ENCODE data around the gene MTAP.

MTAP gene

GRCh38 chr9:21967702-21968101, 165.3 kb downstream of the MTAP start (continued):
- no peak for TF ChIP-seq ZNF518A (tag by site-specific recombination; conservative IDR thresholded peaks at IDR 0.05; ENCODE audit: low read depth)
- TF ChIP-seq ZNF157 (tag by site-specific recombination; IDR thresholded peaks at IDR 0.05) = no peak
- no peak for TF ChIP-seq ZNF830 (tag by site-specific recombination; IDR thresholded peaks at IDR 0.05; ENCODE audit: low read depth)
- TF ChIP-seq KLF16 (tag by site-specific recombination; IDR thresholded peaks at IDR 0.05) = no peak
- TF ChIP-seq PRDM4 (tag by site-specific recombination; IDR thresholded peaks at IDR 0.05) = no peak
- no peak for TF ChIP-seq ZNF529 (tag by site-specific recombination; IDR thresholded peaks at IDR 0.05; ENCODE audit: insufficient replicate concordance)
- TF ChIP-seq ZNF18 (tag by site-specific recombination; IDR thresholded peaks at IDR 0.05) = no peak
- TF ChIP-seq GLI2 (tag by site-specific recombination; IDR thresholded peaks at IDR 0.05; ENCODE audit: borderline replicate concordance, low read depth) = no peak
- no peak for TF ChIP-seq ZNF311 (tag by site-specific recombination; IDR thresholded peaks at IDR 0.05; ENCODE audit: borderline replicate concordance)
- no peak for TF ChIP-seq ZNF394 (tag by site-specific recombination; IDR thresholded peaks at IDR 0.05; ENCODE audit: borderline replicate concordance)
- TF ChIP-seq SP3 (tag by site-specific recombination; IDR thresholded peaks at IDR 0.05) = no peak
- TF ChIP-seq ZBTB49 (tag by site-specific recombination; IDR thresholded peaks at IDR 0.05; ENCODE audit: low read depth) = no peak

GRCh38 chr9:21968331-21969010, 166.0 kb downstream of the MTAP start:
- no peak overlapping the region for H3K4me3 ChIP-seq (ENCODE audit: low read depth, low read length)
- ChIA-PET CTCF (interaction anchor here (0.5 to 1.0 kb wide), 3 partner anchors 8 to 270 kb away, joined by 3 to 6 read pairs (median 3); partner anchors contain the start of gene CDKN2B), POLR2A (interaction anchor here (1.3 kb wide), 1 partner anchor 40 kb away, joined by 4 read pairs; the partner anchor contains the start of gene CDKN2B)
- no peak overlapping the region for H3K27ac ChIP-seq (ENCODE audit: extremely low read depth, low read depth, low read length)
- H3K36me3 ChIP-seq (ENCODE audit: control insufficient read depth in 2 of 2, insufficient read depth in 1 of 2, low read length in 2 of 2) = peaks cover 19 to 59% of the 10 kb centered on the region in 2 experiments
- TF ChIP-seq ZNF10 (tag by site-specific recombination; IDR thresholded peaks at IDR 0.05) = no peak
- H3K9me3 ChIP-seq (ENCODE audit: control insufficient read depth, insufficient read depth, low read depth, low read length) = no peaks in the 10 kb centered on the region; the same call in 1 of the 2 replicates
- peaks cover 7% of the 10 kb centered on the region; the same call in 1 of the 2 replicates for H3K4me1 ChIP-seq (ENCODE audit: control insufficient read depth, insufficient read depth, low read length)
